ENCODE results near the gene TMEM109.

TMEM109 gene

DNA sequence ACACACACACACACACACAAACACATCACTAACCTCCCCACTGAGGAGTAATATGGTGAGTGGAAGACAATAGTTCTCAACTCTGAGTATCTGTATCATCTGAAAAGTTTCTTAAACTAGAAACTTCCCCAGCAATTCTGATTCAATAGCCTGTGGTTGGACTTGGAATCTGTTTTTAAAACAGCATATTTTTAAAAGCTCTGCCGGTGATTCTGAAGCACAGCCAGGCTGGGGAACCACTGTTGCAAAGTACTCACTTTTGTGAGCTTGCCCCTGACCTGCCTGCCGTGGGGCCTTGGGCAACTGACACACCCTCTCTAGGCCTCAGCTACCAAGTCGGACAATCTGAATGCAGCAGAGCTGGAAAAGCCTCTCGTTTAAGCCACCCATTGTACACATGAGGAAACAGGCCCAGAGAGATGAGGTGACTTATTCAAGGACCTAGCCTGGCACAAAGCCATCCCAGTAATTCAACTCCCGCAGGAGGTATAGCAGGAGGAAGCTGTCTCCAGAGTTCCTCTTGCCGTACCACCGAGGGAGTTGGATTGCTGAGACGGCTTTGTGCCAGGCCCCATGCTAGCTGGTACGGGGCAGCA is 29.1 kb downstream of the TMEM109 start:
- Histone ChIP-seq H3K4me1 (no peaks in the 10 kb centered on the region), H3K27me3 (no peaks in the 10 kb centered on the region), H3K4me3 (ENCODE audit: low read depth, low read length) (no peak overlapping the region), H3K36me3 (no peaks in the 10 kb centered on the region), H3K9me3 (no peaks in the 10 kb centered on the region)
- no peak for DNase-seq
- TF ChIP-seq, protein P1, sequence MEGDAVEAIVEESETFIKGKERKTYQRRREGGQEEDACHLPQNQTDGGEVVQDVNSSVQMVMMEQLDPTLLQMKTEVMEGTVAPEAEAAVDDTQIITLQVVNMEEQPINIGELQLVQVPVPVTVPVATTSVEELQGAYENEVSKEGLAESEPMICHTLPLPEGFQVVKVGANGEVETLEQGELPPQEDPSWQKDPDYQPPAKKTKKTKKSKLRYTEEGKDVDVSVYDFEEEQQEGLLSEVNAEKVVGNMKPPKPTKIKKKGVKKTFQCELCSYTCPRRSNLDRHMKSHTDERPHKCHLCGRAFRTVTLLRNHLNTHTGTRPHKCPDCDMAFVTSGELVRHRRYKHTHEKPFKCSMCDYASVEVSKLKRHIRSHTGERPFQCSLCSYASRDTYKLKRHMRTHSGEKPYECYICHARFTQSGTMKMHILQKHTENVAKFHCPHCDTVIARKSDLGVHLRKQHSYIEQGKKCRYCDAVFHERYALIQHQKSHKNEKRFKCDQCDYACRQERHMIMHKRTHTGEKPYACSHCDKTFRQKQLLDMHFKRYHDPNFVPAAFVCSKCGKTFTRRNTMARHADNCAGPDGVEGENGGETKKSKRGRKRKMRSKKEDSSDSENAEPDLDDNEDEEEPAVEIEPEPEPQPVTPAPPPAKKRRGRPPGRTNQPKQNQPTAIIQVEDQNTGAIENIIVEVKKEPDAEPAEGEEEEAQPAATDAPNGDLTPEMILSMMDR (IDR thresholded peaks at IDR 0.05; ENCODE audit: low read depth, low read length): no peak

DNA sequence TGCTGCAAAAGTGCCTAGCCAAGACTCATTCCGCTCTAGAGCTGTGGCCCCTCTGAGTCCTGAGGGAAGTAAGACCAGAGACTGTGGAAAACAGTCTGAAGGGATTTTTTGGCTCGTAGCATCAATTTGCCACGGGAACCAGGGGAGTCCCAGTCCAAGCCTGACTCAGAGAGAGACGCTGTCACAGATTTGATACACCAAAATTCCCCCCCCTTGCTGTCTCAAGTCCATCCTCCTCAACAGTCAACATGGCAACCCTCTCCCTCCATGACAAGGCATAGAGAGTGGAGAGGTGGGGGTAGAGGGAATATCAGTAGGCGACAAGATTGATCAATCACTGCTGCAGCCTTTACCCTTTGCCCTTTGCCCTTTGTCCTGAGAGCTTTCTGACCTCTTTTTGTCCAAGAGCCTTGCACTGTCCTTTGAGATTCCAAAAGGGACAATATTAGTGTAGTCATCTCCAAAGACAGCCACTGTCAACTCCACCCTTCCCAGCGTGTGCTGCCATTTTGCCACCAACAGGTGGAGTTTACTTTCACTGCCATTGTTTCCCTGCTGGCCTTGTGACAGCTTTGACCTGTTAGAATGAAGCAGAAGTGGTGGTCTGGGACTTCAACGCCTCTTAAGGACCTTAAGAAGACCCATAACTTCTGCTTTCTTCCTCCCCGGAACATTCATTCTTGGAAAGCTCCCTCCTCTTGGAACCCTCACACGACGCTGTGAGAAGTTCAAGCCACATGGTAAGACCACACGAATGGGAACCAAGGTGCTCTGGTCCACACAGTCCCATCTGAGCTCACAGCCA is 30.7 kb downstream of the TMEM109 start:
- Histone ChIP-seq H3K36me3 (no peaks in the 10 kb centered on the region), H3K4me3 (ENCODE audit: low read depth, low read length) (no peak overlapping the region), H3K9me3 (no peaks in the 10 kb centered on the region), H3K4me1 (no peaks in the 10 kb centered on the region), H3K27me3 (no peaks in the 10 kb centered on the region)
- DNase-seq: no peak
- TF ChIP-seq, protein P1 (IDR thresholded peaks at IDR 0.05; ENCODE audit: low read depth, low read length): peak; percentile 32

- no peak for DNase-seq
- Histone ChIP-seq H3K9me3 (no peaks in the 10 kb centered on the region), H3K4me3 (ENCODE audit: low read depth, low read length) (no peak overlapping the region), H3K27me3 (no peaks in the 10 kb centered on the region), H3K4me1 (no peaks in the 10 kb centered on the region), H3K36me3 (no peaks in the 10 kb centered on the region)
- TF ChIP-seq, protein P1 (IDR thresholded peaks at IDR 0.05; ENCODE audit: low read depth, low read length): no peak
Observed at GRCh38 chr11:60945295-60945667, 31.3 kb downstream of the TMEM109 start.

- Histone ChIP-seq H3K9me3 (no peaks in the 10 kb centered on the region), H3K4me3 (ENCODE audit: low read depth, low read length) (no peak overlapping the region), H3K27me3 (no peaks in the 10 kb centered on the region), H3K4me1 (no peaks in the 10 kb centered on the region), H3K36me3 (no peaks in the 10 kb centered on the region)
- no peak for DNase-seq
- TF ChIP-seq, protein P1 (IDR thresholded peaks at IDR 0.05; ENCODE audit: low read depth, low read length): no peak
Observed at GRCh38 chr11:60946601-60947264, 32.8 kb downstream of the TMEM109 start.

DNA sequence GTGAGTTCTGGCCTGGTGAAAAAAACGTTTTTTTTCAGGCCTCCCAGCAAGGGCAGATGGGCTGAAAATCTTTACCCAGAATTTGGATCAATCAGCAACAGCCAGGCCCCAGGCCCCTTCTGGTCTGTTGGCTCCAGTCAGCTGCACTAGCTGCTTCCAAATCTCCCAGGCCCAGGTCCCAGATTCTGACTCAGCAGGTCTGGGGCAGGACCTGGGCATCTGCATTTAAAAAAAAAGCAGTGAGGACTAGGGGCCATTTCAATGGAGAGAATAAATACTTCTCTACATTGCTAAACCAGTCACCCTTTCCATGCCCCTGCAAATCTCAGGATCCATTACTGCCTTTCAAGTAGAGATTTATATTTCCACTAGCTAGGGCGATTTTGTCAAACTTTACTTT is 33.7 kb downstream of the TMEM109 start:
- Histone ChIP-seq H3K4me3 (ENCODE audit: low read depth, low read length) (no peak overlapping the region), H3K27me3 (no peaks in the 10 kb centered on the region), H3K9me3 (no peaks in the 10 kb centered on the region), H3K4me1 (no peaks in the 10 kb centered on the region), H3K36me3 (no peaks in the 10 kb centered on the region)
- TF ChIP-seq, protein P1 (IDR thresholded peaks at IDR 0.05; ENCODE audit: low read depth, low read length): no peak
- DNase-seq: no peak

DNA sequence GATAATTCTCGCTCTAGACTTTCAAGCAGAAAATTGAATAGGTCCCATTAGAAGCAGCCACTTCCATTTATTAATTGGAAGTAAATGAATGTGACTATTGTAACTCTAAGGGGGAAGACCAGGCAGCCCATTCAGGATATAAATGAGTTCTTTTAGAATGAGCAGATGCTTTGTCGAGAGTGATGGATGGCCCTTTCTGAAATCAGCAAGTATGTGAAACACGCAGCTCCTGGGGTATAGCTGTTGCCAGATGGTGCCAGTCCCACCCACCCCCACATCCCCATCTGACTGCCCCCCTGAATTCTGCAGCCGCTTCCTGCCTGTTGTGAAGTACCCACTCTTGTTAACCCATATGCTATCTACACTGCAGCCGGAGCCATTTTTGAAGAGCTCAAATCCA is 34.3 kb downstream of the TMEM109 start:
- no peaks in the 10 kb centered on the region for H3K36me3 ChIP-seq
- no peaks in the 10 kb centered on the region for H3K4me1 ChIP-seq
- H3K4me3 ChIP-seq (ENCODE audit: low read depth, low read length): no peak overlapping the region
- no peaks in the 10 kb centered on the region for H3K9me3 ChIP-seq
- no peak for DNase-seq
- TF ChIP-seq, protein P1 (IDR thresholded peaks at IDR 0.05; ENCODE audit: low read depth, low read length): no peak
- H3K27me3 ChIP-seq: no peaks in the 10 kb centered on the region
